ENCODE measurements around the gene ATP5F1B. TPM values are rescaled to one million over a fixed set of nuclear protein-coding genes. Genes with fewer than 3 reads are reported as not detected.

ATP5F1B gene
- total and polyA plus RNA-seq, 9 of the 15 experiments (the other 6 are each of a cell fraction or from before 2014, with no cell fraction given), result 908 to 3,125 (median 1,482) TPM

GRCh38 chr12:56636675-56637540 lies 8.9 kb downstream of the ATP5F1B start (continued):
- TF ChIP-seq ARID3A (IDR thresholded peaks at IDR 0.05; ENCODE audit: borderline replicate concordance, low read depth, low read length) (peak; percentile 44; the same call in 1 of the 2 replicates), RUNX1 (IDR thresholded peaks at IDR 0.05; ENCODE audit: low read depth) (no peak), ARNT (IDR thresholded peaks at IDR 0.05) (no peak), ZNF3 (CRISPR knock-in tag; IDR thresholded peaks at IDR 0.05) (no peak), HDAC8 (tag; IDR thresholded peaks at IDR 0.05) (no peak), NUFIP1 (IDR thresholded peaks at IDR 0.05; ENCODE audit: partially characterized antibody) (no peak), SREBF2 (CRISPR knock-in tag; IDR thresholded peaks at IDR 0.05) (no peak), POLR2G (IDR thresholded peaks at IDR 0.05; ENCODE audit: low read depth, low read length) (peak; percentile 48; the same call in 1 of the 2 replicates), YBX1 (IDR thresholded peaks at IDR 0.05) (no peak), ETV5 (CRISPR knock-in tag; IDR thresholded peaks at IDR 0.05; ENCODE audit: low read depth) (no peak), ZNF133 (CRISPR knock-in tag; IDR thresholded peaks at IDR 0.05) (no peak), ZNF830 (CRISPR knock-in tag; IDR thresholded peaks at IDR 0.05) (no peak), BMI1 (IDR thresholded peaks at IDR 0.05; ENCODE audit: low read length) (no peak), NFYB (IDR thresholded peaks at IDR 0.05; ENCODE audit: extremely low read depth, insufficient read length) (no peak), SIRT6 (IDR thresholded peaks at IDR 0.05; ENCODE audit: low read depth, low read length) (no peak), POLR2B (IDR thresholded peaks at IDR 0.05; ENCODE audit: low read depth, partially characterized antibody) (peak; percentile 66), MAFK (IDR thresholded peaks at IDR 0.05; ENCODE audit: low read length) (peak; percentile 11; the same call in 1 of the 2 replicates), PCBP1 (IDR thresholded peaks at IDR 0.05; ENCODE audit: low read depth, low read length, poor library complexity, severe bottlenecking) (no peak), JUNB (CRISPR knock-in tag; conservative IDR thresholded peaks at IDR 0.05) (no peak), ZNF431 (CRISPR knock-in tag; IDR thresholded peaks at IDR 0.05) (no peak), ZNF551 (CRISPR knock-in tag; IDR thresholded peaks at IDR 0.05) (no peak), MTA1 (IDR thresholded peaks at IDR 0.05; ENCODE audit: borderline replicate concordance) (peak; percentile 10; the same call in 1 of the 2 replicates), FOXK1 (CRISPR knock-in tag; IDR thresholded peaks at IDR 0.05; ENCODE audit: borderline replicate concordance) (0 out of 2 replicates have a peak, but pooled peaks have one; percentile 72), ZNF584 (CRISPR knock-in tag; IDR thresholded peaks at IDR 0.05; ENCODE audit: low read depth) (no peak), ZMIZ1 (IDR thresholded peaks at IDR 0.05; ENCODE audit: low read depth in 2 of 2, low read length in 2 of 2) (peak in 1 of 2 experiments; percentile 85; a peak in 2 of 4 replicates)
